ENCODE data around the gene EIF5. TPM values are rescaled to one million over a fixed set of nuclear protein-coding genes. Genes with fewer than 3 reads are reported as not detected.
A peak's percentile ranks its signal among the peaks of the same experiment; 100 is the strongest.

The EIF5 gene
- 100 to 1,000 TPM; 103 to 265 (median 176) TPM for total RNA-seq

- Histone ChIP-seq H3K27ac (peak within 1 kb of the TSS; percentile 99 to 100 (median 100)), H3K4me3 (peak within 1 kb of the TSS; percentile 66 to 95 (median 84)), H3K36me3 (peaks cover 34 to 37% (median 35%) of the 10 kb centered on the region in 4 donors), H3K4me1 (peaks cover 21 to 30% (median 24%) of the 10 kb centered on the region in 4 donors), H3K9me3 (no peaks in the 10 kb centered on the region), H3K27me3 (no peaks in the 10 kb centered on the region)
- DNase-seq (peak; percentile 99), ATAC-seq (ENCODE audit: low FRiP score in 2 of 2) (peak; percentile 96 to 99)
- WGBS, 2 donors = 1% methylated on average over 58 to 74 of the region's 103 CpGs
- TF ChIP-seq, protein P1, sequence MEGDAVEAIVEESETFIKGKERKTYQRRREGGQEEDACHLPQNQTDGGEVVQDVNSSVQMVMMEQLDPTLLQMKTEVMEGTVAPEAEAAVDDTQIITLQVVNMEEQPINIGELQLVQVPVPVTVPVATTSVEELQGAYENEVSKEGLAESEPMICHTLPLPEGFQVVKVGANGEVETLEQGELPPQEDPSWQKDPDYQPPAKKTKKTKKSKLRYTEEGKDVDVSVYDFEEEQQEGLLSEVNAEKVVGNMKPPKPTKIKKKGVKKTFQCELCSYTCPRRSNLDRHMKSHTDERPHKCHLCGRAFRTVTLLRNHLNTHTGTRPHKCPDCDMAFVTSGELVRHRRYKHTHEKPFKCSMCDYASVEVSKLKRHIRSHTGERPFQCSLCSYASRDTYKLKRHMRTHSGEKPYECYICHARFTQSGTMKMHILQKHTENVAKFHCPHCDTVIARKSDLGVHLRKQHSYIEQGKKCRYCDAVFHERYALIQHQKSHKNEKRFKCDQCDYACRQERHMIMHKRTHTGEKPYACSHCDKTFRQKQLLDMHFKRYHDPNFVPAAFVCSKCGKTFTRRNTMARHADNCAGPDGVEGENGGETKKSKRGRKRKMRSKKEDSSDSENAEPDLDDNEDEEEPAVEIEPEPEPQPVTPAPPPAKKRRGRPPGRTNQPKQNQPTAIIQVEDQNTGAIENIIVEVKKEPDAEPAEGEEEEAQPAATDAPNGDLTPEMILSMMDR (IDR thresholded peaks at IDR 0.05) = peak in 5 of 6 experiments; percentile 62 to 95 (median 83)
- TF ChIP-seq EP300 (IDR thresholded peaks at IDR 0.05) (peak in 1 of 4 donors; percentile 73), POLR2A (IDR thresholded peaks at IDR 0.05) (peak; percentile 95 to 100 (median 100)), POLR2AphosphoS5 (IDR thresholded peaks at IDR 0.05) (peak; percentile 98 to 99)
These were observed at the start of gene EIF5 for GRCh38 chr14:103333754-103334643. Gene EIF5 (plus strand): TSS chr14:103334237. CDS start chr14:103335861, 1,624 bp downstream.

- Histone ChIP-seq H3K9me3 (no peaks in the 10 kb centered on the region), H3K4me1 (peaks cover 0 to 1% (median 0%) of the 10 kb centered on the region in 4 donors), H3K4me3 (no peak overlapping the region), H3K36me3 (no peaks in the 10 kb centered on the region), H3K27me3 (peaks cover 0 to 2% (median under 1%) of the 10 kb centered on the region in 4 donors), H3K27ac (no peak overlapping the region)
- no peak for DNase-seq
- WGBS, 2 donors = 63 to 76% methylated on average over 9 of the region's 9 CpGs
- ATAC-seq (ENCODE audit: low FRiP score in 2 of 2) = no peak
- TF ChIP-seq, protein P1 (IDR thresholded peaks at IDR 0.05) = no peak
- TF ChIP-seq POLR2AphosphoS5 (IDR thresholded peaks at IDR 0.05) (no peak), EP300 (IDR thresholded peaks at IDR 0.05) (no peak), POLR2A (IDR thresholded peaks at IDR 0.05) (no peak)
These were observed 49.2 kb upstream of the EIF5 start for GRCh38 chr14:103284574-103285467.

GRCh38 chr14:103286460-103286859, 47.6 kb upstream of the EIF5 start:
- no peaks in the 10 kb centered on the region for H3K9me3 ChIP-seq
- H3K27ac ChIP-seq = no peak overlapping the region
- no peaks in the 10 kb centered on the region for H3K4me1 ChIP-seq
- TF ChIP-seq POLR2A (IDR thresholded peaks at IDR 0.05) (no peak), POLR2AphosphoS5 (IDR thresholded peaks at IDR 0.05) (no peak), EP300 (IDR thresholded peaks at IDR 0.05) (no peak)
- TF ChIP-seq, protein P1 (IDR thresholded peaks at IDR 0.05) = no peak
- no peaks in the 10 kb centered on the region for H3K36me3 ChIP-seq
- WGBS, 2 donors = 77 to 86% methylated on average over 2 of the region's 2 CpGs
- H3K27me3 ChIP-seq = no peaks in the 10 kb centered on the region
- no peak overlapping the region for H3K4me3 ChIP-seq
- no peak for ATAC-seq (ENCODE audit: low FRiP score in 2 of 2)
- no peak for DNase-seq

DNA sequence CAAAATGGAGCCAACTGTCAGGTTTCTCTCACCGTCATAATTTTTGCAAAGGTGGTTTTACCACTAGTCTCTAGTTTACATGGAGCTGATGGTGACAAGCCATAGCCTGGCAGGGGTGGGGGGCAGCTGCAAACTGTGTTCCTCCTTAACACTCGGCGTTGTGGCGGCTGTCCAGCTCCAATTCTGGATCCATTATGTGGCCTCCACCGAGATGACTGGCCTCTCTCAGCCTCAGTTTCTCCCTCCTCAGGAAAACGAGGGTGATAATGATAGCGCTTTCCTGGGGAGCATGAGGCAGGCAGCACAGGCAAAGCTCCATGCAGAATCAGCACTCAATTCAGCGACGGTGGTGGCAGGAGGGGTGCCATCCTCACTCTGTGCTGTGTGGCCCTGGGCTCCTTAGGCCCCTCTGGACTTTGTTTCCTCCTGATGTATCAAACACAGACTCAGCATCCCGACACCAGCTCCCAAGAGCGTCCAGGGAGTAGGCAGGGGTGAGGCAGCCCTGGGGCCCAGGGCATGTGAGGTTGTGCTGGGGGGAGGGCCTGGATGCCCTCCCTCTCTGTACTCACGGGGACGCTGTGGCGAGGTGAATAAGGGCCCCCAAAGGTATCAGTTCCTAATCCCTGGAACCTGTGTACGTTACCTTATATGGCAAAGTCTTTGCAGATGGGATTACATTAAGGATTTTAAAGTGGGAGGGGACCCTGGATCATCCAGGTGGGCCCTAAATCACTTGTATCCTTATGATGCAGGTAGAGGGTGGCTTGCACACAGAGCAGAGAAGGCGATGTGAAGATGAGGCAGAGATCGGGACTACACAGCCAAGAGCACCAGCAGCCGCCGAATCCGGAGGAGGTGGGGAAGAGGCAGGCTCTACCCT, 46.8 kb upstream of the EIF5 start:
- WGBS, 2 donors = 79 to 83% methylated on average over 20 of the region's 20 CpGs
- no peak for DNase-seq

More for the DNA sequence above, 46.8 kb upstream of the EIF5 start:
- TF ChIP-seq, protein P1 (IDR thresholded peaks at IDR 0.05) = no peak
- TF ChIP-seq POLR2A (IDR thresholded peaks at IDR 0.05) (no peak), POLR2AphosphoS5 (IDR thresholded peaks at IDR 0.05) (no peak), EP300 (IDR thresholded peaks at IDR 0.05) (no peak)
- Histone ChIP-seq H3K27me3 (no peaks in the 10 kb centered on the region), H3K9me3 (no peaks in the 10 kb centered on the region), H3K36me3 (no peaks in the 10 kb centered on the region), H3K4me3 (no peak overlapping the region), H3K4me1 (no peaks in the 10 kb centered on the region), H3K27ac (no peak overlapping the region)
- ATAC-seq (ENCODE audit: low FRiP score in 2 of 2) = no peak
